HPDE6-E6E7 (cell line): Measurements from ENCODE around the gene KCNH1.

ENCODE experiments used
- DNase-seq: peaks from one replicate; pipeline ENCODE4 v3.0.0; 2011; ENCODE audit warnings: missing footprints; ENCODE audit errors: extremely low spot score

KCNH1 gene

GRCh38 chr1:210800756-210801155 is 333.2 kb downstream of the KCNH1 start:
- DNase-seq, result no peak

- no peak for DNase-seq
Measured at GRCh38 chr1:210800301-210800700, 333.6 kb downstream of the KCNH1 start.

GRCh38 chr1:210797422-210797821 is 336.5 kb downstream of the KCNH1 start:
- DNase-seq, result no peak

- DNase-seq, result no peak
Measured at GRCh38 chr1:210796421-210796820, 337.5 kb downstream of the KCNH1 start.

- DNase-seq, result no peak
Measured at GRCh38 chr1:210794445-210794844, 339.5 kb downstream of the KCNH1 start.

GRCh38 chr1:210792250-210793102 is 341.5 kb downstream of the KCNH1 start:
- DNase-seq, result peak; percentile 28

GRCh38 chr1:210790196-210790595 is 343.8 kb downstream of the KCNH1 start:
- DNase-seq, result no peak

- DNase-seq, result no peak
Measured at GRCh38 chr1:210787800-210788199, 346.1 kb downstream of the KCNH1 start.

GRCh38 chr1:210786546-210786945 is 347.4 kb downstream of the KCNH1 start:
- no peak for DNase-seq

- no peak for DNase-seq
Measured at GRCh38 chr1:210783925-210784324, 350.0 kb downstream of the KCNH1 start.

- no peak for DNase-seq
Measured at GRCh38 chr1:210781652-210782051, 352.3 kb downstream of the KCNH1 start.

- no peak for DNase-seq
Measured at GRCh38 chr1:210779269-210779668, 354.7 kb downstream of the KCNH1 start.

GRCh38 chr1:210777914-210778313 is 356.0 kb downstream of the KCNH1 start:
- DNase-seq, result no peak

- no peak for DNase-seq
Measured at GRCh38 chr1:210776712-210777111, 357.2 kb downstream of the KCNH1 start.

GRCh38 chr1:210775289-210775688 is 358.7 kb downstream of the KCNH1 start:
- no peak for DNase-seq

GRCh38 chr1:210773450-210773849 is 360.5 kb downstream of the KCNH1 start:
- DNase-seq, result no peak

GRCh38 chr1:210771131-210771530 is 362.8 kb downstream of the KCNH1 start:
- no peak for DNase-seq

- no peak for DNase-seq
Measured at GRCh38 chr1:210770396-210770984, 363.5 kb downstream of the KCNH1 start.

- DNase-seq, result no peak
Measured at GRCh38 chr1:210769473-210769872, 364.5 kb downstream of the KCNH1 start.

- DNase-seq, result no peak
Measured at GRCh38 chr1:210764536-210764935, 369.4 kb downstream of the KCNH1 start.

GRCh38 chr1:210758761-210759160 is 375.2 kb downstream of the KCNH1 start:
- no peak for DNase-seq

GRCh38 chr1:210758261-210758660 is 375.7 kb downstream of the KCNH1 start:
- DNase-seq, result no peak

- no peak for DNase-seq
Measured at GRCh38 chr1:210757677-210758076, 376.3 kb downstream of the KCNH1 start.
